ENCODE data around the gene ZNF778.

DNA sequence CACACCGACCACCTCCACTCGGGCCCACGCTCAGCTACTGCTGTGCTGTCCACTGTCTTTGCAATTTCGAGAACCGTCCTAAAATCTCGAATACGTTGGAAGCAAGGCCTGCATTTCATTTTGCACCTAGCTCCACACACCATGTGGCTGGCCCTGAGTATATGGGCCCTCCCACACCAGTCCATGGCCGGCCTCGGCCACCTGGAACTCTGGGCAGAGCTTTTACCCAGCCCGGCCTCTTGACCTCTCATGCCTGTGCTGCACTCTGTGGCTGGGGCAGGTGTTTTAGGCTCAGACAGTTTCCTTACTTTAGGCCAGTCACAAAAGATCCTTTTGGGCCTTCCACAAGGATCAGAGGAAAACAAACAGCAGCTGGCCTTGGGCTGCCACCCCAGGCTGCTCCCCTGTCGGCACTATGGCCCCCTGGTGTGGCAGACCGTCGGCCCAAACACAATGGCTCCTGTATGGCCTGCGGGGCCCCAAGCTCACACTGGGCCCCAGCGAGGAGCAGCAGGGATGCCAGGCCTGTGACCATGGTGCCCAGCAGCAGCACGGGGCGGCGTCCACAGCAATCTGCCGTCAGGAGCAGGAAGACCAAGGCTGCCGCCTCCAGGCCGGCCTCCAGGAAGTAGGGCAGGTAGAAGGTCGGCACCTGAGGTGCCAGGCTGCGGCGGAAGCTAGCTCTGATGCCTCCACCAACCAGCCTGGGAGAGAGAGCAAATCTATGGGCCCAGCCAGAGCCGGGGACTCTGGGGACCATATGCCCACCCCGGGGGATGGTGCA, 19.7 kb upstream of the ZNF778 start:
- TF ChIP-seq POLR2AphosphoS5 (IDR thresholded peaks at IDR 0.05; ENCODE audit: low read depth, low read length), result no peak
- TF ChIP-seq, protein P1, sequence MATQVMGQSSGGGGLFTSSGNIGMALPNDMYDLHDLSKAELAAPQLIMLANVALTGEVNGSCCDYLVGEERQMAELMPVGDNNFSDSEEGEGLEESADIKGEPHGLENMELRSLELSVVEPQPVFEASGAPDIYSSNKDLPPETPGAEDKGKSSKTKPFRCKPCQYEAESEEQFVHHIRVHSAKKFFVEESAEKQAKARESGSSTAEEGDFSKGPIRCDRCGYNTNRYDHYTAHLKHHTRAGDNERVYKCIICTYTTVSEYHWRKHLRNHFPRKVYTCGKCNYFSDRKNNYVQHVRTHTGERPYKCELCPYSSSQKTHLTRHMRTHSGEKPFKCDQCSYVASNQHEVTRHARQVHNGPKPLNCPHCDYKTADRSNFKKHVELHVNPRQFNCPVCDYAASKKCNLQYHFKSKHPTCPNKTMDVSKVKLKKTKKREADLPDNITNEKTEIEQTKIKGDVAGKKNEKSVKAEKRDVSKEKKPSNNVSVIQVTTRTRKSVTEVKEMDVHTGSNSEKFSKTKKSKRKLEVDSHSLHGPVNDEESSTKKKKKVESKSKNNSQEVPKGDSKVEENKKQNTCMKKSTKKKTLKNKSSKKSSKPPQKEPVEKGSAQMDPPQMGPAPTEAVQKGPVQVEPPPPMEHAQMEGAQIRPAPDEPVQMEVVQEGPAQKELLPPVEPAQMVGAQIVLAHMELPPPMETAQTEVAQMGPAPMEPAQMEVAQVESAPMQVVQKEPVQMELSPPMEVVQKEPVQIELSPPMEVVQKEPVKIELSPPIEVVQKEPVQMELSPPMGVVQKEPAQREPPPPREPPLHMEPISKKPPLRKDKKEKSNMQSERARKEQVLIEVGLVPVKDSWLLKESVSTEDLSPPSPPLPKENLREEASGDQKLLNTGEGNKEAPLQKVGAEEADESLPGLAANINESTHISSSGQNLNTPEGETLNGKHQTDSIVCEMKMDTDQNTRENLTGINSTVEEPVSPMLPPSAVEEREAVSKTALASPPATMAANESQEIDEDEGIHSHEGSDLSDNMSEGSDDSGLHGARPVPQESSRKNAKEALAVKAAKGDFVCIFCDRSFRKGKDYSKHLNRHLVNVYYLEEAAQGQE (IDR thresholded peaks at IDR 0.05; ENCODE audit: insufficient read depth in 1 of 2, low read depth in 2 of 2, low read length in 2 of 2), result no peak
- no peak for TF ChIP-seq TAF1 (IDR thresholded peaks at IDR 0.05; ENCODE audit: borderline replicate concordance, insufficient read depth, low read length)
- no peak for TF ChIP-seq SIN3A (IDR thresholded peaks at IDR 0.05; ENCODE audit: borderline replicate concordance, insufficient read depth, low read length)
- no peak for TF ChIP-seq FOXP2 (optimal IDR thresholded peaks at IDR 0.05; ENCODE audit: borderline replicate concordance, extremely low read depth, extremely low read length, insufficient read depth)
